Thyroid gland (tissue), 4 donors: ENCODE results near the gene KLHL36. TPM values are rescaled to one million over a fixed set of nuclear protein-coding genes. Genes with fewer than 3 reads are reported as not detected.
"Not testable (repeated sequence)": the region's sequence is repeated elsewhere in the genome, so short reads cannot be mapped to it uniquely, and the experiment has no call there.

Experiments used
- DNase-seq, 2 donors: peaks; one replicate each; pipeline ENCODE4 v3.0.0-alpha.2; 2019
- H3K27ac ChIP-seq, 3 donors: fragments of 200-600 bp; sonication (generic); 1 replicate in 2 of 3; 2 replicates in 1 of 3; pipeline ENCODE4 v1.5.1; 2016 to 2019; ENCODE audit warnings: mild to moderate bottlenecking in 1 of 3, moderate library complexity in 1 of 3
- H3K27me3 ChIP-seq: fragments of 200-600 bp; sonication (generic); one replicate; pipeline ENCODE4 v1.5.1; 2019
- H3K36me3 ChIP-seq, 2 donors: fragments of 200-600 bp; sonication (generic); one replicate each; pipeline ENCODE4 v1.5.1; 2016 to 2019
- H3K4me1 ChIP-seq, 2 donors: fragments of 200-600 bp; sonication (generic); one replicate each; pipeline ENCODE4 v1.5.1; 2017 to 2019
- H3K4me3 ChIP-seq, 3 donors: fragments of 200-600 bp; sonication (generic); replicated peaks in 1 of 3; 1 replicate in 2 of 3; 2 replicates in 1 of 3; pipeline ENCODE4 v1.5.1; 2016; ENCODE audit warnings: mild to moderate bottlenecking in 1 of 3
- H3K9me3 ChIP-seq: fragments of 200-600 bp; sonication (generic); one replicate; pipeline ENCODE4 v1.5.1; 2017
- CTCF ChIP-seq, 6 experiments: fragments of 200-600 bp in 3 of 6; fragments of 450-650 bp in 3 of 6; sonication (generic) in 3 of 6; IDR thresholded peaks; one replicate each; pipeline ENCODE4 v1.5.1; 2016 to 2019; ENCODE audit warnings: antibody characterized with exemption in 6 of 6, mild to moderate bottlenecking in 2 of 6, inconsistent platforms in 1 of 6, moderate library complexity in 1 of 6
- POLR2A ChIP-seq, 2 donors: fragments of 450-650 bp; IDR thresholded peaks; one replicate each; pipeline ENCODE4 v1.6.1; 2017; ENCODE audit warnings: antibody characterized with exemption in 2 of 2, mild to moderate bottlenecking in 2 of 2, moderate library complexity in 1 of 2
- WGBS, 2 donors: methylation state at CpG; one replicate each; pipeline ENCODE4 v1.1.5; 2017; 5-methylcytosine and 5-hydroxymethylcytosine counted together
- intact Hi-C: fragments of 100-400 bp; cut with DNase I; formaldehyde crosslinking; loops from one replicate; pipeline ENCODE4 v1.15.1; 2023
- total RNA-seq, 4 donors: library from RNA; depleted of rRNA; stranded (reverse); fragments of >200 nt; gene quantifications; one replicate each; pipeline ENCODE4 v1.2.3, GENCODE V29; 2016

The KLHL36 gene
- total RNA-seq, 4 donors from 2014 or later, result 61.7 to 107 (median 78.0) TPM

GRCh38 chr16:84686707-84687298 lies 38.5 kb downstream of the KLHL36 start:
- no peak for DNase-seq
- TF ChIP-seq POLR2A (IDR thresholded peaks at IDR 0.05), result no peak
- TF ChIP-seq CTCF (IDR thresholded peaks at IDR 0.05), result no peak
- intact Hi-C loops, result no loop called here
- 78 to 87% methylated on average over 5 to 6 of the region's 6 CpGs for whole genome bisulfite sequencing, 2 donors
- no peaks in the 10 kb centered on the region for H3K9me3 ChIP-seq
- no peak overlapping the region for H3K27ac ChIP-seq
- H3K4me1 ChIP-seq, result no peaks in the 10 kb centered on the region
- H3K27me3 ChIP-seq, result no peaks in the 10 kb centered on the region
- H3K4me3 ChIP-seq, result no peak overlapping the region
- no peaks in the 10 kb centered on the region for H3K36me3 ChIP-seq

GRCh38 chr16:84687715-84688114 lies 39.4 kb downstream of the KLHL36 start:
- no peaks in the 10 kb centered on the region for H3K4me1 ChIP-seq
- WGBS, 2 donors, result 62 to 65% methylated on average over 6 of the region's 6 CpGs
- TF ChIP-seq POLR2A (IDR thresholded peaks at IDR 0.05) (no peak), CTCF (IDR thresholded peaks at IDR 0.05) (no peak)
- no peaks in the 10 kb centered on the region for H3K36me3 ChIP-seq
- H3K27ac ChIP-seq, result no peak overlapping the region
- DNase-seq, result no peak
- H3K4me3 ChIP-seq, result no peak overlapping the region
- H3K9me3 ChIP-seq, result no peaks in the 10 kb centered on the region
- no peaks in the 10 kb centered on the region for H3K27me3 ChIP-seq
- intact Hi-C loops, result no loop called here

- DNase-seq, H3K27me3 ChIP-seq, H3K4me3 ChIP-seq, intact Hi-C loops, H3K4me1 ChIP-seq, H3K27ac ChIP-seq, H3K36me3 ChIP-seq, H3K9me3 ChIP-seq: not testable (repeated sequence)
- WGBS, 2 donors, result 96 to 97% methylated on average over 4 of the region's 4 CpGs
Observed at GRCh38 chr16:84688163-84688562, 39.9 kb downstream of the KLHL36 start.

- Histone ChIP-seq H3K4me1 (no peaks in the 10 kb centered on the region), H3K27ac (no peak overlapping the region), H3K36me3 (no peaks in the 10 kb centered on the region), H3K27me3 (no peaks in the 10 kb centered on the region), H3K9me3 (no peaks in the 10 kb centered on the region), H3K4me3 (no peak overlapping the region)
- no peak for DNase-seq
- intact Hi-C loops, result no loop called here
- TF ChIP-seq CTCF (IDR thresholded peaks at IDR 0.05) (no peak), POLR2A (IDR thresholded peaks at IDR 0.05) (no peak)
- 67 to 83% methylated on average over 8 of the region's 8 CpGs for WGBS, 2 donors
Observed at GRCh38 chr16:84689111-84689510, 40.8 kb downstream of the KLHL36 start.

- Histone ChIP-seq H3K9me3 (no peaks in the 10 kb centered on the region), H3K27ac (no peak overlapping the region), H3K4me3 (no peak overlapping the region), H3K27me3 (no peaks in the 10 kb centered on the region), H3K36me3 (no peaks in the 10 kb centered on the region), H3K4me1 (no peaks in the 10 kb centered on the region)
- 73 to 80% methylated on average over 6 of the region's 6 CpGs for WGBS, 2 donors
- DNase-seq, result no peak
- TF ChIP-seq POLR2A (IDR thresholded peaks at IDR 0.05) (no peak), CTCF (IDR thresholded peaks at IDR 0.05) (no peak)
- intact Hi-C loops, result no loop called here
Observed at GRCh38 chr16:84690088-84690819, 41.9 kb downstream of the KLHL36 start.
